ENCODE data around the gene ABCB1. TPM values are rescaled to one million over a fixed set of nuclear protein-coding genes. Genes with fewer than 3 reads are reported as not detected.
"Not testable (repeated sequence)": the region's sequence is repeated elsewhere in the genome, so short reads cannot be mapped to it uniquely, and the experiment has no call there.

The ABCB1 gene
- total RNA-seq, 1 experiment from 2014 or later: 0.59 TPM

DNA sequence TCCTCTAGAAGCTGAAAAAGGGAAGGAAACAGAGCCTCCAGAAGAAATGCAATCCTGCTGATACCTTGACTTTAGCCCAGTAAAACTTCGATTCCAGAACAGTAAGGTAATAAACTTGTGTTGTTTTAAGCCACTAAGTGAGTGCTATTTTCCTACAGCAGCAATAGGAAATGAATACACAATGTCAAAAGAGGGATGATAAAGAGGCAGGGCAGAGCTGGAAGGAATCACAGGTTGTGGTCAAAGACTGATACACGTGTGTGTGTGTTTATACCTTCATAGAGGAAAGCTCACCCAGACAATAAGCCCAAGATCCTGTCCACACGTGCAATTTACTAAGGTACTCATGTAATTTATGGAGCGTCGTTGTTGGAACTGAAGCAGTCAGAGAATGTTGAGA lies 9.5 kb downstream of the ABCB1 start:
- Histone ChIP-seq H3K36me3 (no peaks in the 10 kb centered on the region), H3K27me3 (no peaks in the 10 kb centered on the region; the same call in 1 of the 2 replicates), H3K4me3 (no peak overlapping the region), H3K9me3 (no peaks in the 10 kb centered on the region)
- no peak for DNase-seq

DNA sequence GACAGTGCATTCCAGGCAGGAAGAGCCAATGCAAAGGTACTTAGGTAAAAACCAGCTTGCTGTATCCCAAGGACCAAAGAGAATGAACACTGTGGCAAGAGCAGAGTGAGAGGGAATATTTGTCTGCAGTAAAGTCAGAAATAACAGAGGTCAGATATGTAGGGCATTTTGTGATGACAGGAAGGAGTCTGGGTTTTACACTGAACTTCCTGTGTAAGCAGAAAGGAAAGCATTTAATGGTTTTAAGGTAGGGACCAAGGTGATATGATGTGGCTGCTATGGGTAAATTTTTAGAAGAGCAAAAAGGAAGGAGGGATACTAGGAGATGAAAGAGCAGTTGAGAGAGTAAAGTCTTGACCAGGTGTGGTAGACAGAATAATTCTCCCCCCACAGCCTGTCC lies 10.1 kb downstream of the ABCB1 start:
- H3K4me3 ChIP-seq: no peak overlapping the region
- H3K27me3 ChIP-seq: no peaks in the 10 kb centered on the region; the same call in 1 of the 2 replicates
- no peaks in the 10 kb centered on the region for H3K36me3 ChIP-seq
- no peak for DNase-seq
- H3K9me3 ChIP-seq: no peaks in the 10 kb centered on the region

DNA sequence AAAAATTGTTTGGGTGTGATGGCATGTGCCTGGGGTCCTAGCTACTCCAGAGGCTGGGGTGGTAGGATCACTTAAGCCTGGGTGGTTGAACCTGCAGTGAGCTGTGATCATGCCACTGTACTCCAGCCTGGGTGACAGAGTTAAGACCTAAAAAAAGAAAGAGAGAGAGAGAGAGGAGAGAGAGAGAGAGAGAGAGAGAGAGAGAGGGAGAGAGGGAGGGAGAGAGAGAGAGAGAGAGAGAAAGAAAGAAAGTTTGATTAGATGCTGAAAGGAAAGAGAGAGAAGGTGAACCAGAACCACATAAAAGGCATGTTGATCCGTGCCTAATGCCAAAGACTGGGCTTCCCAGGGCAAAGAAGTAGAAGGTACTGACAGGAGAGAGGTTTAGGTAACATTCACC lies 11.1 kb downstream of the ABCB1 start:
- DNase-seq: no peak
- H3K27me3 ChIP-seq: no peaks in the 10 kb centered on the region
- H3K36me3 ChIP-seq: no peaks in the 10 kb centered on the region
- no peaks in the 10 kb centered on the region for H3K9me3 ChIP-seq
- H3K4me3 ChIP-seq: no peak overlapping the region

DNA sequence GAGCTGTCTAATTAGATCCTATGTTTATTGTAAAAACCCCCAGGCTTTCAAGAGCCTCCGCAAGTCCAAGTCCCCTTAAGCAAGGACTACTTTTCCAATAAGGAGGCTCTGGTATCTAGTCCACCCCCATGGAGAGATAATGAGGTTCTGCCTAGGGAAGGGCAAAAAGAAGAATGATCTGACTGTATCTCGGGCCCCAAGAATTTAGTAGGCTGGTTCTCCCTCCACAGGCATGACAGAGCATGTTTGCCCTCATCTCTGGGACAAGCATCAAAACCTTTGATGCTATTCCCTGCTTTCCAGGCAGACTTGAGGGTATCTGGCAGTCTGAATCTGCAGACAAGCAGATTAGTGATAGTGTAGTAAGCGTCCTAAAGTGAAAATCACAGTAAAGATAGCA lies 19.0 kb downstream of the ABCB1 start:
- Histone ChIP-seq H3K36me3 (no peaks in the 10 kb centered on the region), H3K4me3 (no peak overlapping the region)
- DNase-seq: no peak

DNA sequence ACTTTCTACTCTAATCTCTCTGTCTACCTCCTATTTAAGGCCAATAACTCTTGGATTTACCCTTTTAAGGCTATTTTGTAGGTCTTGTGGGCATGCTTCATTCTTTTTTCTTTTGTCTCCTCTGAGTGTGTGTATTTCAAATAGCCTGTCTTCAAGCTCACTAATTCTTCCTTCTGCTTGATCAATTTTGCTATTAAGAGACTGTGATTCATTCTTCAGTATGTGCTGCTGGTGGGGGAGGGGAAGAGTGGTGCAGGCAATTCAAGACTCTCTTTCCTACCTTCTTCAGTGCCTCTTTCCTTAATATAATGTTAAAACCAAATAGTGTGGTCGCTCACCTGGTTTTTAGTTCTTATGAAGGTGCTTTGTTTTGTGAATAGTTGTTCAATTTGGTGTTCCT lies 20.0 kb downstream of the ABCB1 start:
- no peaks in the 10 kb centered on the region for H3K27me3 ChIP-seq
- H3K9me3 ChIP-seq: no peaks in the 10 kb centered on the region
- H3K4me3 ChIP-seq: no peak overlapping the region
- no peak for DNase-seq
- H3K36me3 ChIP-seq: no peaks in the 10 kb centered on the region

More for the DNA sequence above, 19.0 kb downstream of the ABCB1 start:
- Histone ChIP-seq H3K9me3 (no peaks in the 10 kb centered on the region), H3K27me3 (no peaks in the 10 kb centered on the region)

DNA sequence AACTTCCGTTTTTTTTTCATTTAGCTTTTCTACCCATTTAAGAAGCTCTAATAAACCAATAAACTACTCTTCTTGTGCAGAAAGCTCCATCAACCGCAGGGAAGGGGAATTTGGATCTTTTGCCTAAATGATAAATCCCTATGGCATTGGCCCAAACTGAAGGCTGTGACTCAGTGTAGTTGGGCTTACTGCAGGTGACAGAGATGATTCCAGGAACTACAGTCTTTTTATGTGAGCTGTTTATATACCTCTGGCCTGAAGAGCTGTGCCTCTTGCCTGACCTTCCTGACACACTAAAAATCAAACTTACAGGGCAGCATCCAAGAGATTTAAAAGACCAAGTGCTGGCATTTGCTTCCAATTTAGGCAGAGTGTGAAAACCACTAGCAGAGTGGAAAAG lies 25.2 kb downstream of the ABCB1 start:
- Histone ChIP-seq H3K27me3 (no peaks in the 10 kb centered on the region), H3K9me3 (no peaks in the 10 kb centered on the region), H3K4me3 (no peak overlapping the region), H3K36me3 (no peaks in the 10 kb centered on the region)
- peak; percentile 18 for DNase-seq

DNA sequence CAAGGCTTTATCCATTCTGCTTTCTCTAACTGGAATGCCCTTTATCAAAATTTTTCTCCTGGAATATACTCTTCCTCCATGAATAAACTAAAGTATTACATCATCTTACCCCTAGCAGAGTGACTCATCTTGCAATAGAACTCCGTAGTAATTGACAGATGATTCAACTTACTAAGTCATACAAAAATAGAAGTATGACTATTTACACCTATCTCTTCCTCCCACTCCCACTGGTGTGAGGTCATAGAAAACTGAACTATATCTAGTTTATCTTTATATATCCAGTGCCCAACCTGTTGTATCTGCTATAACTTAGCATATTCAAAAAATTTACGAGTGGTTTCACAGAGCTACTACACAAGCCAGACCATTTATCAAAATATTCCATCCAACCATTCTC lies 26.1 kb downstream of the ABCB1 start:
- Histone ChIP-seq H3K9me3 (no peaks in the 10 kb centered on the region), H3K27me3 (no peaks in the 10 kb centered on the region), H3K4me3 (no peak overlapping the region), H3K36me3 (no peaks in the 10 kb centered on the region)
- DNase-seq: no peak

DNA sequence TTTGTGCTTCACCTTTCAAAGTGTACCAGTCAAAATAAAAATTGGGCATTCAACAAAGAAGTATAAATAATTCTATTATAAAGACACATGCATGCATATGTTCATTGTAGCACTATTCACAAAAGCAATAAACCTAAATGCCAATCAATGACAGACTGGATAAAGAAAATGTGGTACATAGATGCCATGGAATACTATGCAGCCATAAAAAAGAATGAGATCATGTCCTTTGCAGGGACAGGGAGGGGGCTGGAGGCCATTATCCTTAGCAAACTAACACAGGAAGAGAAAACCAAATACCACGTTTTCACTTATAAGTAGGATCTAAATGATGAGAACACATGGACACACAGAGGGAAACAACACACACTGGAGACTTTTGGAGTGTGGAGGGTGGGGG lies 28.2 kb downstream of the ABCB1 start:
- H3K36me3 ChIP-seq, H3K9me3 ChIP-seq: not testable (repeated sequence)

DNA sequence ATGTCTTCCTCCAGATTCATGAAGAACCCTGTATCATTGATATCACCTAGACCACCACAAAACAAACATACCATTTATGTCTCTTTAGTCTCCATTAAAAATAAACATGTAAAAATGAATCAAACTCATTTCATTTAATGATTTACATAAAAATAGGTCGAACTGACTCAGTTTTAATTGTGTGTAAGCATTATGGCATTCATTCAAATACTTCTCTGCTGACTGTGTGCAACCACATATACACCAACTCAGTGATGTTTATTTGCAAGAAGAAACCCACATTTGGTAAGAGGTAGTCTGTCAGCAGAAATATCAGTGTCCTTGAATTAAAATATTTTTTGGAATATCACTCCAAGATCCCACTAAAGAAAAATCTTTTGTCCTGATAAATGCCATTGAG lies 30.5 kb downstream of the ABCB1 start:
- Histone ChIP-seq H3K36me3 (no peaks in the 10 kb centered on the region), H3K27me3 (no peaks in the 10 kb centered on the region), H3K4me3 (no peak overlapping the region), H3K9me3 (no peaks in the 10 kb centered on the region)
- DNase-seq: no peak

More for the DNA sequence above, 28.2 kb downstream of the ABCB1 start:
- not testable (repeated sequence) for H3K27me3 ChIP-seq, DNase-seq, H3K4me3 ChIP-seq

DNA sequence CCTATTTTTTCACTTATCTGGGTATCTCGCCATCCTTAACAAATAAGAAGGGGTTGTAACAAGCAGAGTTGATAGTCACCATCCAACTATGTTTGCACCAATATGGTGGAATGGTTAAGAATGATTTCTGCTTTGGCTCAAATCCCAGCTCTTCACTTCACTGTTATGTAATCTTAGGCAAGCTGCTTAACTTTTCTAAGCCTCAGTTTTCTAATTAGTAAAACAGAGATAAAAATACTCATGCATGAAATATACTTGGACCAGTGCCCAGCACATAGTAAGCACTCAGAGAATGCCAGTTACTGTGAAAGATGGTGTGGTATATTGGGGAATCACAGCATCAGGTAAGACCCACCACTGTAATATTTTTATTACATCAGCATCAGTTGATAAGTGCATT lies 33.6 kb downstream of the ABCB1 start:
- Histone ChIP-seq H3K4me3 (no peak overlapping the region), H3K9me3 (no peaks in the 10 kb centered on the region), H3K36me3 (no peaks in the 10 kb centered on the region), H3K27me3 (no peaks in the 10 kb centered on the region)
- no peak for DNase-seq

DNA sequence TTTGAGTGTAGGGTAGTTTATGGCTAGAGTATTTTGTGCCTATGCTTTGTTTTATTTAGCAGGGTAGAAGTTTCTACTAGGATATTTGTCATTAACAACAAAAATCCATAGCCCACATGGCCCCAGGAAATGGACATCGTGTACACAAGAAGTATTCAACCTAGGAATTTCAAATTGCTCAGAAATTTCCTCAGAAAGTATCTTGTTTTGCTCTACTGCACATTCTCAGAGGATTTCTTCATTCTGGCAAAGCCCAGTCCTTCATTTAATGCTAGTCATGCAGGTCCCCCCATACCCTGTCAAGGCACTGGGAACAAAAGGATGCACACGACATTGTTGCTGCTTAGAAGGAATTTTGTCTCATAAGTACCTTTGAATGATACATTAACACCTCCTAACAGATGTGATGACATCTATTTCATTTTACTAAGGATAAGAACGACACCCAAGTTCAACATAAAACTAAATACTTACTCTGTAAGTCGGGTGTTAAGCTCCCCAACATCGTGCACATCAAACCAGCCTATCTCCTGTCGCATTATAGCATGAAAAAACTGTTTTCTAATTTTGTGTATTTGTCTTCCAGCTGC lies 34.3 kb downstream of the ABCB1 start:
- no peak overlapping the region for H3K4me3 ChIP-seq
- no peaks in the 10 kb centered on the region for H3K36me3 ChIP-seq
- no peaks in the 10 kb centered on the region for H3K9me3 ChIP-seq
- DNase-seq: no peak
- no peaks in the 10 kb centered on the region for H3K27me3 ChIP-seq

DNA sequence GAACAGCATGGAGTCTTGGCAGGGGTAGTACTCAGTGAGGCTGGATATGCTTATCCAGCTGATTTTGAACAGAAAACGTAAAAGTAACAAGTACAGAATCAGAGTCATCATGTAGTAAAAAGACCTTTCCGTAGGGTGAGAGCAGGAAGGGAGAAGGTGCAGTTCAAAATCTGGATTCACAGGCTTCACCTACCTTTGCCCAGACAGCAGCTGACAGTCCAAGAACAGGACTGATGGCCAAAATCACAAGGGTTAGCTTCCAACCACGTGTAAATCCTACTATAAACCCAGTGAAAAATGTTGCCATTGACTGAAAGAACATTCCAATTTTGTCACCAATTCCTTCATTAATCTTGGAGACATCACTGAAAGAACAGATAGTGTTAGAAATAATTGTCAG lies 34.8 kb downstream of the ABCB1 start:
- Histone ChIP-seq H3K9me3 (no peaks in the 10 kb centered on the region), H3K36me3 (no peaks in the 10 kb centered on the region), H3K27me3 (no peaks in the 10 kb centered on the region), H3K4me3 (no peak overlapping the region)
- DNase-seq: no peak

DNA sequence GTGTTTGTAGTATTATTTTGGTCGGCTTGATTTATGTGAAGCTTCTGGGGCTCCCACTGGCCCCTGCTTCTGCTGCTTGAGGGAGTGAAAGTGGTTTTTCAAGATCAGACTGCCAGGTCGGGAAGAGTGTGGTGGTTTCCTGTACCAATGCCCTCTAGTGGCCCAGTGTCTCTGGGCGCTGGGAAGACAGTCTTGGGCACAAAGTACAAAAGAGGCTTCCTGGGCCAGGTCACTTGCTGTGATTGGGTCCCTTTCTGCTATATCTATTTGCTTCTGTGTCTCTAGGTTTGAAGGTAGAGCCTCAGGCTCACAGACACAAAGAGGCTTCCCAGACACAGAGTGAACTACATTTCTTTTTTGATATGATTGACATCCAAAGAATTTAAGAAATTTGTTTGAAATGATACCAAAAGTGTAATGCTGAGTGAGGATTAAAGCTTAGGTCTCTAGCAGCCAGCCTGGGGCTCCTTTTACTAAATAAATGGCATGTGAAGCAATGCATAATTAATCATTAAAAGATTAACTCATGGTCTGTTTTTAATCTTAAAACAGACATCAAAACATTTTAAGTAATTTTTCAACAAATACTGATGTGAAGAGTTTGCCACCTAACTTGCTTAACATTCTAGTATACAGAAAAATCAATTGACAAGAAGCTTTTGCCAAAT lies 36.3 kb downstream of the ABCB1 start:
- Histone ChIP-seq H3K27me3 (no peaks in the 10 kb centered on the region), H3K9me3 (no peaks in the 10 kb centered on the region), H3K36me3 (no peaks in the 10 kb centered on the region), H3K4me3 (no peak overlapping the region)
- peak; percentile 26 for DNase-seq

DNA sequence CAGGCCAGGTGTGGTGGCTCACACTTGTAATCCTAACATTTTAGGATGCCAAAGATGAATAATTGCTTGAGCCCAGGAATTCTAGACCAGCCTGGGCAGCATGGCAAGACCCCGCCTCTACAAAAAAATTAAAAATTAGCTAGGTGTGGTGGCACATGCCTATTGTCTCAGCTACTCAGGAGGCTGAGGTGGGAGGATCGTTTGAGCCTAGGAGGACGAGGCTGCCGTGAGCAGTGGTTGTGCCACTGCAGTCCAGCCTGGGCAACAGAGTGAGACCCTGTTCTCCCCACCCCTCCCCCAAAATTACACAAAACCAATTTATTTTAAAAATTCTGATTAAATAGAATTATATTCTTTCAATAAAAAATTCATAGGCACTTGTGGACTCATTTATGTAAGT lies 39.0 kb downstream of the ABCB1 start:
- DNase-seq: no peak
- Histone ChIP-seq H3K4me3 (no peak overlapping the region), H3K27me3 (no peaks in the 10 kb centered on the region), H3K9me3 (no peaks in the 10 kb centered on the region), H3K36me3 (no peaks in the 10 kb centered on the region)

DNA sequence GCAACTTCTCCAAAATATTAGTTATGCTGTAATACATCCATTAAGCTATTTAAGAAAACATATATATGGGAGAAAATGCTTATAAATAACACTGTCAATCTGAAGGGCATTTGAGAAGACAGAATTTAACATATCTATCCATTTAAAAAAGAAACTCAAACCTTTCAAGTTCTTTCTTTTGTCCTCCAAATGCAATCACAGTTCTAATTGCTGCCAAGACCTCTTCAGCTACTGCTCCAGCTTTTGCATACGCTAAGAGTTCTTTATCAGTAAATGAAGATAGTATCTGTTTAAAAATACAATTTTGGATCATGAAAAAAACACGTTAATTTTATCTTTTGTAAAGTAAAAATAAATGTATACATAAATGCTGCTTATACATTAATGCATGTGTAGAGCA lies 39.6 kb downstream of the ABCB1 start:
- Histone ChIP-seq H3K27me3 (no peaks in the 10 kb centered on the region), H3K36me3 (no peaks in the 10 kb centered on the region), H3K9me3 (no peaks in the 10 kb centered on the region), H3K4me3 (no peak overlapping the region)
- DNase-seq: no peak

DNA sequence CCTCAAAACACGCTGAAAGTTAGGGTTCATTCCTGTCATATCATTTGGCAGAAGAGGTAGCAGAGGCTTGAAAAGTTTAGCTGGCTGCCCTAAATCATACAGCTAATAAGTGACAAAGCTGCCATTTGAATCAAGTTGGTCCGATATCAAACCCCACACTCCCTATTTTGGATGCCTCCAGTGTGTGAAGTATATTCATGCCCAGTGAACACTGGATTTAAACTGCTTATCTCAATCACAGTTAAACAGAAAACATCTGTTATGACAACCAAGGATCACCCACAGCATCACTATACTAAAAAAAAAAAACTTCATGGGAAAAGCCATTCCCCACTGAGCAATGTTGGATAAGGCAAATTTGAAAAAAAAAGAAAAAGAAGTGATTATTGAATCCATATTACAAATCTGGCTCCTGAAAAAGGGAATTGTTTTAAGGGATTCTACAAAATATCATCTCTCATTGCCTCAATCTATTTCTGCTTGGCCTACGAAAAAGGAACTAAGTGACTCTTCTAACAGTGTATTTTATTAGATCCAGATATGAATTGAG lies 48.3 kb downstream of the ABCB1 start:
- no peaks in the 10 kb centered on the region for H3K27me3 ChIP-seq
- DNase-seq: no peak
- H3K4me3 ChIP-seq: no peak overlapping the region
- H3K36me3 ChIP-seq: no peaks in the 10 kb centered on the region
- no peaks in the 10 kb centered on the region for H3K9me3 ChIP-seq

DNA sequence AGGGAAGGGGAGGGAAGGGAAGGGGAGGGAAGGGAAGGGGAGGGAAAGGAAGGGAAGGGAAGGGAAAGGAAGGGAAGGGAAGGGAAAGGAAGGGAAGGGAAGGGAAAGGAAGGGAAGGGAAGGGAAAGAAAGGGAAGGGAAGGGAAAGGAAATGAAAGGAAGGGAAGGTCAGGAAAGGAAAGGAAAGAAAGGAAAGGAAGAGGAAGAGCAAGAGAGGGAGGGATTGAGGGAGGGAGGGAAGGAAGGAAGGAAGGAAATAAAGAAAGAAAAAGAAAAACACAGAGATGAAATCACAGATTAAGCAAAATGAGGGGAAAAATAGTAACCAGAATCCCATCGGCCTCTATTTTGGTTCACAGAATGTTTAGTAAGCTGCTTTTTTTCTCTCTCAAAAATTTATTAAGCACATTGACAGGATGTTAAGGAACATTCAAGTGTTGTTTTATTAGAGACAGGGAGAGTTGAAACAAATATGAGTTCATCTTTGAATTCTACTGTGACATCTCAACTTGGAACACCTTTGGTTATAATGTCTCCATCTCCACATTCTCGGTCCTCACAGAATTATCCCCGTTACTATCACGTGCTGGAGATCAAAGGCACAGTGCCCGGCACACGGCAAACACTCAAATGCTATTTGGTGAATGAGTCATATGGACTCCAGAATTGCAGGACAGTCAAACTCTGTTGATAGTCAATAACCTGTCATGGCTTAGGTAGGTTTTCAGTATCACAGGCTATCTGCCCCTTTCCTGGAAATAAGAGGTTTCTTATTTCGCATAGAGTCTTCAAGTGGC lies 52.4 kb downstream of the ABCB1 start:
- no peak for DNase-seq
- no peaks in the 10 kb centered on the region for H3K9me3 ChIP-seq
- H3K36me3 ChIP-seq: no peaks in the 10 kb centered on the region
- no peak overlapping the region for H3K4me3 ChIP-seq
- H3K27me3 ChIP-seq: no peaks in the 10 kb centered on the region

Measured in MG63 (cell line).